ENCODE results near the gene RAB9A. TPM values are rescaled to one million over a fixed set of nuclear protein-coding genes. Genes with fewer than 3 reads are reported as not detected.
A peak's percentile ranks its signal among the peaks of the same experiment; 100 is the strongest.

RAB9A gene
- total and polyA plus RNA-seq, 9 of the 15 experiments (the other 6 are each of a cell fraction or from before 2014, with no cell fraction given): 13.5 to 20.8 (median 17.7) TPM

- no peak for TF ChIP-seq PATZ1 (CRISPR knock-in tag; IDR thresholded peaks at IDR 0.05; ENCODE audit: borderline replicate concordance)
- TF ChIP-seq ZNF668 (CRISPR knock-in tag; IDR thresholded peaks at IDR 0.05): no peak
- peak; percentile 70; the same call in 1 of the 2 replicates for TF ChIP-seq PHF8 (IDR thresholded peaks at IDR 0.05; ENCODE audit: borderline replicate concordance, low read length)
- TF ChIP-seq TFAP4 (CRISPR knock-in tag; IDR thresholded peaks at IDR 0.05; ENCODE audit: borderline replicate concordance): peak; percentile 73; the same call in 1 of the 2 replicates
- no peak for TF ChIP-seq HDAC8 (tag; IDR thresholded peaks at IDR 0.05)
- peak; percentile 58; the same call in 1 of the 2 replicates for TF ChIP-seq ZNF24 (IDR thresholded peaks at IDR 0.05)
- TF ChIP-seq ZNF134 (CRISPR knock-in tag; conservative IDR thresholded peaks at IDR 0.05): no peak
- no peak for TF ChIP-seq MTF1 (CRISPR knock-in tag; IDR thresholded peaks at IDR 0.05; ENCODE audit: borderline replicate concordance)
- TF ChIP-seq TAL1 (IDR thresholded peaks at IDR 0.05): no peak
- no peak for TF ChIP-seq ZC3H11A (IDR thresholded peaks at IDR 0.05; ENCODE audit: low read depth, low read length)
- no peak for TF ChIP-seq ELF4 (CRISPR knock-in tag; IDR thresholded peaks at IDR 0.05)
- TF ChIP-seq CXXC5 (CRISPR knock-in tag; IDR thresholded peaks at IDR 0.05): peak; percentile 54
- TF ChIP-seq C11orf30 (IDR thresholded peaks at IDR 0.05; ENCODE audit: low read depth): peak; percentile 76
- TF ChIP-seq, protein P1, sequence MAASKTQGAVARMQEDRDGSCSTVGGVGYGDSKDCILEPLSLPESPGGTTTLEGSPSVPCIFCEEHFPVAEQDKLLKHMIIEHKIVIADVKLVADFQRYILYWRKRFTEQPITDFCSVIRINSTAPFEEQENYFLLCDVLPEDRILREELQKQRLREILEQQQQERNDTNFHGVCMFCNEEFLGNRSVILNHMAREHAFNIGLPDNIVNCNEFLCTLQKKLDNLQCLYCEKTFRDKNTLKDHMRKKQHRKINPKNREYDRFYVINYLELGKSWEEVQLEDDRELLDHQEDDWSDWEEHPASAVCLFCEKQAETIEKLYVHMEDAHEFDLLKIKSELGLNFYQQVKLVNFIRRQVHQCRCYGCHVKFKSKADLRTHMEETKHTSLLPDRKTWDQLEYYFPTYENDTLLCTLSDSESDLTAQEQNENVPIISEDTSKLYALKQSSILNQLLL (CRISPR knock-in tag; IDR thresholded peaks at IDR 0.05; ENCODE audit: borderline replicate concordance): no peak
- no peak for TF ChIP-seq ETS2 (tag; IDR thresholded peaks at IDR 0.05; ENCODE audit: borderline replicate concordance, poor library complexity, severe bottlenecking)
- TF ChIP-seq CREM (IDR thresholded peaks at IDR 0.05; ENCODE audit: low read depth): peak; percentile 63
- TF ChIP-seq ZEB2 (IDR thresholded peaks at IDR 0.05): 0 out of 2 replicates have a peak, but pooled peaks have one; percentile 36
- TF ChIP-seq, protein P2, sequence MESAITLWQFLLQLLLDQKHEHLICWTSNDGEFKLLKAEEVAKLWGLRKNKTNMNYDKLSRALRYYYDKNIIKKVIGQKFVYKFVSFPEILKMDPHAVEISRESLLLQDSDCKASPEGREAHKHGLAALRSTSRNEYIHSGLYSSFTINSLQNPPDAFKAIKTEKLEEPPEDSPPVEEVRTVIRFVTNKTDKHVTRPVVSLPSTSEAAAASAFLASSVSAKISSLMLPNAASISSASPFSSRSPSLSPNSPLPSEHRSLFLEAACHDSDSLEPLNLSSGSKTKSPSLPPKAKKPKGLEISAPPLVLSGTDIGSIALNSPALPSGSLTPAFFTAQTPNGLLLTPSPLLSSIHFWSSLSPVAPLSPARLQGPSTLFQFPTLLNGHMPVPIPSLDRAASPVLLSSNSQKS (CRISPR knock-in tag; IDR thresholded peaks at IDR 0.05): no peak
- peak; percentile 60; the same call in 1 of the 2 replicates for TF ChIP-seq JUN (IDR thresholded peaks at IDR 0.05; ENCODE audit: borderline replicate concordance, low read depth, low read length)
- TF ChIP-seq JUN (CRISPR knock-in tag; IDR thresholded peaks at IDR 0.05; ENCODE audit: borderline replicate concordance): 0 out of 2 replicates have a peak, but pooled peaks have one; percentile 48
Observed at GRCh38 chrX:13652850-13653693, 35.9 kb upstream of the RAB9A start, which contains the start of gene TCEANC (continued).
